A673 (cell line): Measurements from ENCODE around the gene CBX8.

Experiments
- CTCF ChIP-seq: fragments of 300-800, 200-600 bp; sonication (generic); conservative IDR thresholded peaks from 2 replicates; pipeline ENCODE4 v1.5.1; 2017; ENCODE audit warnings: low read depth, mild to moderate bottlenecking, antibody characterized with exemption, low read length, moderate library complexity, mixed read lengths
- EZH2 ChIP-seq: fragments of 200-600 bp; sonication (generic); IDR thresholded peaks from 2 replicates; pipeline ENCODE4 v1.6.1; 2017; ENCODE audit warnings: borderline replicate concordance, low read depth, mild to moderate bottlenecking, mixed read lengths, antibody characterized with exemption, low read length; ENCODE audit not compliant: poor library complexity, severe bottlenecking

- TF ChIP-seq CTCF (no peak), EZH2 (no peak)
Measured at GRCh38 chr17:79843816-79844800, 47.2 kb upstream of the CBX8 start.
